VCaP (cell line): ENCODE measurements around the gene CAMTA1.
A peak's percentile ranks its signal among the peaks of the same experiment; 100 is the strongest.

ENCODE experiments used
- H3K27ac ChIP-seq: fragments of 450-650 bp; 2 replicates; pipeline ENCODE4 v1.5.1; 2017
- TF ChIP-seq, protein P1 (sequence below): fragments of 450-650 bp; conservative IDR thresholded peaks from 2 replicates; pipeline ENCODE4 v1.5.1; 2017; ENCODE audit warnings: mild to moderate bottlenecking, moderate library complexity

CAMTA1 gene

DNA sequence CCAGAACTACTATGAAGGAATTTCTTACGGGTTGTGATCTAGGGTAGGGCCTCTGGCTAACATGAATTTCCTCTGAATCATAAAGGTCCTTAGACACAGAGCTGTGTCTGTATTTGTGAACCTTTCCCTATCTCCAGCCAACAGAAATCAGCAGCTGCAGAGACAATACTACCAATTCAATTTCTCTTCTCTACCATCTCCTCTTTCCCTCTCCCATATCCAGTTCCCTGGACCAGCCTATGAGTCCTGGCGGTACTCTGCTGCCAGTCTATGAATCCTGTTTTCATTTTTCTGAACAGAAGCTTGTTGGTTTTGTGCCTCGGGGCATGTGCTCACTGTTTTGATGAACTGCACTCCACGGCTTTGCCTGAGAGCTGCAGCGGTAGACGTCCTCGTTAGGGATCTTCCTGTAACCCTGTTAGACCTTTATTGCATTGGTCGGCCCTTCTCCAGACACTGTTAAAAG is 527.9 kb downstream of the CAMTA1 start:
- H3K27ac ChIP-seq = peak overlapping the region; percentile 73
- TF ChIP-seq, protein P1, sequence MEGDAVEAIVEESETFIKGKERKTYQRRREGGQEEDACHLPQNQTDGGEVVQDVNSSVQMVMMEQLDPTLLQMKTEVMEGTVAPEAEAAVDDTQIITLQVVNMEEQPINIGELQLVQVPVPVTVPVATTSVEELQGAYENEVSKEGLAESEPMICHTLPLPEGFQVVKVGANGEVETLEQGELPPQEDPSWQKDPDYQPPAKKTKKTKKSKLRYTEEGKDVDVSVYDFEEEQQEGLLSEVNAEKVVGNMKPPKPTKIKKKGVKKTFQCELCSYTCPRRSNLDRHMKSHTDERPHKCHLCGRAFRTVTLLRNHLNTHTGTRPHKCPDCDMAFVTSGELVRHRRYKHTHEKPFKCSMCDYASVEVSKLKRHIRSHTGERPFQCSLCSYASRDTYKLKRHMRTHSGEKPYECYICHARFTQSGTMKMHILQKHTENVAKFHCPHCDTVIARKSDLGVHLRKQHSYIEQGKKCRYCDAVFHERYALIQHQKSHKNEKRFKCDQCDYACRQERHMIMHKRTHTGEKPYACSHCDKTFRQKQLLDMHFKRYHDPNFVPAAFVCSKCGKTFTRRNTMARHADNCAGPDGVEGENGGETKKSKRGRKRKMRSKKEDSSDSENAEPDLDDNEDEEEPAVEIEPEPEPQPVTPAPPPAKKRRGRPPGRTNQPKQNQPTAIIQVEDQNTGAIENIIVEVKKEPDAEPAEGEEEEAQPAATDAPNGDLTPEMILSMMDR = no peak

DNA sequence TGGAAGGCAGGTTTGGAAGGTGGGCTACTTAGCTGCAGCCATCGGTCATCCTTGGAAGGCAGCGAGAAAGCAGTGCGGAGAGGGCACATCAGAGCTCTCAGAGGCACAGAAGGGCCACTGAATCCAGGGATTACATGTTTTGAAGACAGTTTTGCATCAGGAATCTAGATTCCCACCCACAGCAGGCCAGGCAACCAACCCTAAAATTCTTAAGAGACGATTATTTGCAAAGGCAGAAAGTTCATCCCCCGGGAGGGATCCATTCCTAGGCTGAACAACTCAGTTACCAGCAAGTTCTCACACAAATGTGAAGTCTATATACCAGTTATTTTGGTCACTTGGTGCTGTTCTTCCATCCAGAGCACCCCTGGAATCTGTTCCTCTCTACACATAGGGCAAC is 528.6 kb downstream of the CAMTA1 start:
- TF ChIP-seq, protein P1 = no peak
- peak overlapping the region; percentile 73 for H3K27ac ChIP-seq

DNA sequence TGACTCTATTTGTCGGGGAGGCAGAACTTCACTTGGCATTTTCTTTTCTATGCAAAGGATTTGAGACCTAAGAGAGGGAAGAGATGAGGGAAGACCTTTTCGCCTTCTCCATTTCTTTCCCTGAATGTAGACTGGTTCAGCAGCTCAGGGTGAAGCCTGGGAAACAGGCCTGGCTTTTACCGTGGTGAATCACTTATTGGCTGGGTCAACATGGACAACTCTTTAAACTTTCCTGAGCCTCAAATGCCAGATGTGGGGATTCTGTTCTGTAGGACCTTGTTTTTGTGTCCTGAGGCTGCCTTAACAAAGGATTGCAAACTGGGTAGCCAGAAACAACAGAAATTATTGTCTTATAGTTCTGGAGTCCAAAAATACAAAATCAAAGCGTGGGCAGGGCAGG is 530.1 kb downstream of the CAMTA1 start:
- no peak overlapping the region for H3K27ac ChIP-seq
- TF ChIP-seq, protein P1 = no peak

DNA sequence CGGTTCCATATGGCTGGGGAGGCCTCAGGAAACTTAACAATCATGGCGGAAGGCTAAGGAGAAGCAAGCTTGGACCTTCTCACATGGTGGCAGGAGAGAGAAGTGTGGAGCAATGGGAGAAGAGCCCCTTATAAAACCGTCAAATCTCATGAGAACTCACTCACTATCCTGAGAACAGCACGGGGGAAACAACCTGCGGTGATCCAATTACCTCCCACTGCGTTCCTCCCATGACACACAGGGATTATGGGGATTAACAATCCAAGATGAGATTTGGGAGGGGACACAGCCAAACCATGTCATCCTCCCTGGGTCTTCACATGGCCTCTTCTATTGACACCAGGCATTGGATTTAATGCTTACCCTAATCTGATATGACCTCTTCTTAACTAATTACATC is 530.7 kb downstream of the CAMTA1 start:
- TF ChIP-seq, protein P1 = no peak
- no peak overlapping the region for H3K27ac ChIP-seq

DNA sequence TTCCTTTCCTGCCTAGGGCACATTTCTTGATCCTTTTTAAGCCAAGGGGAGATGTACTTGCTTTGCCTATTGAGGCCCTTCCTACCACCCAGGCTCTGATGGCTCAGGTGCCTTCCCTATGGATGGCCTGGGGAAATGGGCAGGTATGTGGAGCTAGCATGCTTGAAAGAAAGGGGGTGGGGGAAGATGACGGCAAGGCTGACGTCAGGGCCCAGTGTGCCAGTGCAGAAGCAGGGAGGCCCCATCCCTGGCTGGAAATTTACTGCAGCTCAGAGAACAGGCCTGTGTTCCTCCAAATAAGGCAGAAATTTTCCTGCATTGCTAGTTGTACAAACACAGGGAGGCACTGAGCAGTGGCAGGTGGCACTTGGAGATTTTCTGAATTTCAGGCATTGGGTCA is 532.6 kb downstream of the CAMTA1 start:
- no peak overlapping the region for H3K27ac ChIP-seq
- TF ChIP-seq, protein P1 = no peak

DNA sequence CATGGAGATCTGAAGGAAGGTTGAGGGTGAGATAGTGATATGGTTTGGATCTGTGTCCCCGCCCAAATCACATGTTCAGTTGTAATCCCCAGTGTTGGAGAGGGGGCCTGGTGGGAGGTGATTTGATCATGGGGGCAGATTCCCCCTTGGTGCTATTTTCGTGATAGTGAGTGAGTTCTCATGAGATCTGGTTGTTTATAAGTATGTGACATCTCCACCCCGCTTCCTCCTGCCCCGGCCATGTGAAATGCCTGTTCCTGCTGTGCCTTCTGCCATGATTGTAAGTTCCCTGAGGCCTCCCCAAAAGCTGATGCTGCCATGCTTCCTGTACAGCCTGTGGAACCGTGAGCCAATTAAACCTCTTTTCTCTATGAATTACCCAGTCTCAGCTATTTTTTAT is 533.9 kb downstream of the CAMTA1 start:
- no peak overlapping the region for H3K27ac ChIP-seq
- TF ChIP-seq, protein P1 = no peak

DNA sequence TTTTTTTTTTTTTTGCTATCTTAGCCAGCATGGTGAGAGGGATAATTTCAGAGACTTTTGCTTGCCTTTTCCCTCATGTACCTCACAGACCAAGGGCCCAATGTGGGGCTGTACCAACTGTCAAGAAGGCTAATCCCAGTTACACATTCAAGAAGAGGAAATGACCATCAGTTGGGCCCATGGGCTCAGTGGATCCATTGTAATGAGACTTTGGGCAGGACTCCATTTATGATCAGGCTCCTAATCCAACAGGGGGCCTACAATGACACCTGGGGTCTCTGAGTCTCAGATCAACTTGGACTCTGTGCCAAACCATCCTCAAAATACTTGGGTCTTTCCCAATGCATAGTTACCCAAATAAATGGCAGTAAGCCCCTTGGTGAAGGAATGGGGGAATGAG is 535.4 kb downstream of the CAMTA1 start:
- TF ChIP-seq, protein P1 = no peak
- H3K27ac ChIP-seq = no peak overlapping the region

DNA sequence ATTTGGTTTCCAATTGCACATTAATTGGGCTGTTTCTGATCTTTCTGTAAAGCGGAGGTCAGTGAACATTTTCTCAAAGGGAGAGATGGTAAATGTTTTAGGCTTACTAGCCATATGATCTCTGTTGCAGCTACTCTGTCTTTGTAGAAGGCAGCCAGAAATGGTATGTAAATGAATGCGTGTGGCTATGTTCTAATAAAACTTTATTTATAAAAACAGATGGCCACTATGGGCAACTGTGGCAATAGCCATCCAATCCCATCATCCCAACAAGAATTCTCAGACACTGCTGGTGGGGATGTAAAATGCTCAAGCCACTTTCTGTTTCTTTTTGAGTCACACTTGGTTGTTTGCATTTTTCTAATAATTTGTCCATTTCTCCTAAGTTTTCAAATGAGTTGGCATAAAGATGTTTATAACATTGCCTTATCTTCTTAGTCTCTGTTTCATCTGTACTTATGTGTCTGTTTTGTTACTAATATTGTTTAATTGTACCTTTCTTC is 537.1 kb downstream of the CAMTA1 start:
- TF ChIP-seq, protein P1 = no peak
- H3K27ac ChIP-seq = no peak overlapping the region
